ENCODE results near the gene TRPV6.

TRPV6 gene

DNA sequence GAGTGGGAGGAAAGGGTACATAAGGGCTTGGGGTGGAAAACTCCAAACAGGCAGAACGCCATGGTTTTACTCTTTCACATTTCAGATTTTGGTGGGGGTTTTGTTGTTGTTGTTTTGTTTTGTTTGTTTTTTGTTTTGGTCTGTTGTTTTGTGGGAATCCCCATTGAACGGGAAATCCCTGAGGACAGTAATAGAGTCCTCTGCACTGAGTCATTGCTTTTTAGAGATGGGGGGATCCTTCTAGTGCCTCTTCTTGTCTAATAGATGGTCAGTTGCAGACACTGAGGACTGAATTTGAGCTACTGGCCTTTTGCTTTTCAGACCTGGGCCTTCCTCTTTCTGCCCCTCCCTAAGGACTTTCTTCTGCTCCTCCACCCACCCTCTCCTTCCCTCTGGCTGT is 28.0 kb upstream of the TRPV6 start:
- Histone ChIP-seq H3K4me2 (ENCODE audit: low read length, poor library complexity, severe bottlenecking) (no peak overlapping the region), H2AK5ac (ENCODE audit: low read length, severe bottlenecking) (no peak overlapping the region), H3K9me3 (ENCODE audit: control insufficient read depth, low read length) (no peaks in the 10 kb centered on the region), H2AFZ (ENCODE audit: low read depth, low read length) (no peak overlapping the region), H3K18ac (ENCODE audit: low read depth in 1 of 2, low read length in 2 of 2) (no peak overlapping the region), H3K4ac (ENCODE audit: low read depth in 1 of 2, low read length in 2 of 2) (no peak overlapping the region), H2BK120ac (ENCODE audit: low read depth, low read length) (no peak overlapping the region), H3K79me1 (replicated peaks; ENCODE audit: low read length, poor library complexity, severe bottlenecking) (no peaks in the 10 kb centered on the region), H3K36me3 (ENCODE audit: control insufficient read depth in 1 of 2, insufficient read depth in 2 of 2, low read depth in 1 of 2, low read length in 2 of 2) (no peaks in the 10 kb centered on the region), H3K14ac (ENCODE audit: low read length in 2 of 2) (no peak overlapping the region), H2BK5ac (ENCODE audit: low read depth, low read length, poor library complexity, severe bottlenecking) (no peak overlapping the region), H3K4me1 (ENCODE audit: control insufficient read depth, insufficient read depth, low read depth, low read length) (no peaks in the 10 kb centered on the region), H3K27me3 (ENCODE audit: control insufficient read depth in 1 of 2, insufficient read depth in 1 of 2, low read length in 2 of 2) (peaks cover 0 to 18% of the 10 kb centered on the region in 2 experiments), H2BK15ac (ENCODE audit: low read depth, poor library complexity, severe bottlenecking) (no peak overlapping the region), H4K91ac (ENCODE audit: low read length) (no peak overlapping the region), H4K8ac (ENCODE audit: low read length) (no peak overlapping the region), H3K23ac (ENCODE audit: low read length in 2 of 2) (no peak overlapping the region), H2BK12ac (ENCODE audit: low read length in 2 of 2) (no peak overlapping the region), H3K9ac (ENCODE audit: low read length) (no peak overlapping the region), H3K27ac (ENCODE audit: low read length, poor library complexity, severe bottlenecking) (no peak overlapping the region), H3K4me3 (ENCODE audit: insufficient read depth in 1 of 2, low read depth in 1 of 2, low read length in 2 of 2) (no peak overlapping the region)
- no peak for DNase-seq
- WGBS: 57% methylated on average over 2 of the region's 2 CpGs

DNA sequence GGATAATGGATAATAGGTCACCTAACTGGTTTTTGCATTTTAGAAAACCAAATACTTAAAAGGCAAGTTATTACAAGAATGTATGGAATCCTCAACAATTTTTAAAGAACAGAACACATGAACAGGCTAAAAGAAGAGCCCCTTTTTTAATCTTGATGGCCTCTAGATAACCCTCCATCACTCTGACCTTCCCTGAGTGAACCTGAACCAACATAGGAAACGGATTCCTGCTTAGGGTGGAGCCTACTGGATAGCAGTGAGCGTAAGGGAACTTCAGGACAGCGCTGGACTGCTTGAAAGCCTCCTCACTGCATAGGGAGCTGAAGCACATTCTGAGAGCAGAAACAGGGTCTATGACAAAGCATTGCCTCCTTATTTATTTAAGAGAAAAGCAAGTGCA is 27.5 kb upstream of the TRPV6 start:
- Histone ChIP-seq H3K18ac (ENCODE audit: low read depth in 1 of 2, low read length in 2 of 2) (no peak overlapping the region), H2AFZ (ENCODE audit: low read depth, low read length) (no peak overlapping the region), H2BK120ac (ENCODE audit: low read depth, low read length) (no peak overlapping the region), H2BK15ac (ENCODE audit: low read depth, poor library complexity, severe bottlenecking) (no peak overlapping the region), H3K9ac (ENCODE audit: low read length) (no peak overlapping the region), H3K9me3 (ENCODE audit: control insufficient read depth, low read length) (no peaks in the 10 kb centered on the region), H3K4ac (ENCODE audit: low read depth in 1 of 2, low read length in 2 of 2) (no peak overlapping the region), H2BK5ac (ENCODE audit: low read depth, low read length, poor library complexity, severe bottlenecking) (no peak overlapping the region), H4K91ac (ENCODE audit: low read length) (no peak overlapping the region), H3K27ac (ENCODE audit: low read length, poor library complexity, severe bottlenecking) (no peak overlapping the region), H4K8ac (ENCODE audit: low read length) (no peak overlapping the region), H3K27me3 (ENCODE audit: control insufficient read depth in 1 of 2, insufficient read depth in 1 of 2, low read length in 2 of 2) (peaks cover 0 to 12% of the 10 kb centered on the region in 2 experiments), H3K79me1 (replicated peaks; ENCODE audit: low read length, poor library complexity, severe bottlenecking) (no peaks in the 10 kb centered on the region), H3K4me1 (ENCODE audit: control insufficient read depth, insufficient read depth, low read depth, low read length) (no peaks in the 10 kb centered on the region), H3K14ac (ENCODE audit: low read length in 2 of 2) (no peak overlapping the region), H3K4me3 (ENCODE audit: insufficient read depth in 1 of 2, low read depth in 1 of 2, low read length in 2 of 2) (no peak overlapping the region), H3K4me2 (ENCODE audit: low read length, poor library complexity, severe bottlenecking) (no peak overlapping the region), H3K23ac (ENCODE audit: low read length in 2 of 2) (no peak overlapping the region), H3K36me3 (ENCODE audit: control insufficient read depth in 1 of 2, insufficient read depth in 2 of 2, low read depth in 1 of 2, low read length in 2 of 2) (no peaks in the 10 kb centered on the region), H2AK5ac (ENCODE audit: low read length, severe bottlenecking) (no peak overlapping the region), H2BK12ac (ENCODE audit: low read length in 2 of 2) (no peak overlapping the region)
- DNase-seq: no peak
- WGBS: 37% methylated on average over 3 of the region's 3 CpGs

- 88% methylated on average over 2 of the region's 2 CpGs for WGBS
- H3K18ac ChIP-seq (ENCODE audit: low read depth in 1 of 2, low read length in 2 of 2): no peak overlapping the region
- no peak overlapping the region for H2BK12ac ChIP-seq (ENCODE audit: low read length in 2 of 2)
- no peak overlapping the region for H2BK120ac ChIP-seq (ENCODE audit: low read depth, low read length)
- no peak for DNase-seq
- H3K79me1 ChIP-seq (replicated peaks; ENCODE audit: low read length, poor library complexity, severe bottlenecking): no peaks in the 10 kb centered on the region
- H3K4me2 ChIP-seq (ENCODE audit: low read length, poor library complexity, severe bottlenecking): no peak overlapping the region
- H2BK5ac ChIP-seq (ENCODE audit: low read depth, low read length, poor library complexity, severe bottlenecking): no peak overlapping the region
- peaks cover 0 to 11% of the 10 kb centered on the region in 2 experiments for H3K27me3 ChIP-seq (ENCODE audit: control insufficient read depth in 1 of 2, insufficient read depth in 1 of 2, low read length in 2 of 2)
- H2AK5ac ChIP-seq (ENCODE audit: low read length, severe bottlenecking): no peak overlapping the region
- H3K14ac ChIP-seq (ENCODE audit: low read length in 2 of 2): no peak overlapping the region
- H3K4me1 ChIP-seq (ENCODE audit: control insufficient read depth, insufficient read depth, low read depth, low read length): no peaks in the 10 kb centered on the region
- no peak overlapping the region for H3K4me3 ChIP-seq (ENCODE audit: insufficient read depth in 1 of 2, low read depth in 1 of 2, low read length in 2 of 2)
- H3K23ac ChIP-seq (ENCODE audit: low read length in 2 of 2): no peak overlapping the region
- H2BK15ac ChIP-seq (ENCODE audit: low read depth, poor library complexity, severe bottlenecking): no peak overlapping the region
- H3K36me3 ChIP-seq (ENCODE audit: control insufficient read depth in 1 of 2, insufficient read depth in 2 of 2, low read depth in 1 of 2, low read length in 2 of 2): no peaks in the 10 kb centered on the region
- H3K27ac ChIP-seq (ENCODE audit: low read length, poor library complexity, severe bottlenecking): no peak overlapping the region
- H3K9ac ChIP-seq (ENCODE audit: low read length): no peak overlapping the region
- H4K91ac ChIP-seq (ENCODE audit: low read length): no peak overlapping the region
- H3K4ac ChIP-seq (ENCODE audit: low read depth in 1 of 2, low read length in 2 of 2): no peak overlapping the region
- no peak overlapping the region for H4K8ac ChIP-seq (ENCODE audit: low read length)
- H2AFZ ChIP-seq (ENCODE audit: low read depth, low read length): no peak overlapping the region
- peaks cover 5% of the 10 kb centered on the region for H3K9me3 ChIP-seq (ENCODE audit: control insufficient read depth, low read length)
These were observed 24.9 kb upstream of the TRPV6 start for GRCh38 chr7:142910481-142910880.

DNA sequence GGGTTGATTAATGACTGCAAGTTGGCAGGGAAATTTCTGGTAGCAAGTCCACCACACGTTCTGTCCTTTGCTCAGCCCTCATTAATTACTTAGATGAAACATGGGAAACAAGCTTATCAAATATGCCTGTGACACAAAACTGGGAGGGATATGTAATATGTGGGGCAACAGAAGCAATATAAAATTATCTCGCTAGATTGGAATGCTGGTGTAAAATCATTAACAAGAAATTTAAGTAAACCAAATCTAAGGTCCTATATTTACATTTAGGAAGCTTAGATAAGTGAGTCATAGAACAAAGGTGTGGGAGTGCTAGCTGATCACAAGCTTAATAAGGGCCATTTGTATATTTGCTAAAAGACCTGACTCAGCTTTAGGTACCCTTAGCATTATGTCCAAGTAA is 24.5 kb upstream of the TRPV6 start:
- Histone ChIP-seq H3K79me1 (replicated peaks; ENCODE audit: low read length, poor library complexity, severe bottlenecking) (no peaks in the 10 kb centered on the region), H3K18ac (ENCODE audit: low read depth in 1 of 2, low read length in 2 of 2) (no peak overlapping the region), H2AFZ (ENCODE audit: low read depth, low read length) (no peak overlapping the region), H3K27me3 (ENCODE audit: control insufficient read depth in 1 of 2, insufficient read depth in 1 of 2, low read length in 2 of 2) (peaks cover 0 to 11% of the 10 kb centered on the region in 2 experiments), H2AK5ac (ENCODE audit: low read length, severe bottlenecking) (no peak overlapping the region), H3K14ac (ENCODE audit: low read length in 2 of 2) (no peak overlapping the region), H2BK120ac (ENCODE audit: low read depth, low read length) (no peak overlapping the region), H3K9ac (ENCODE audit: low read length) (no peak overlapping the region), H3K9me3 (ENCODE audit: control insufficient read depth, low read length) (peaks cover 9% of the 10 kb centered on the region), H2BK12ac (ENCODE audit: low read length in 2 of 2) (no peak overlapping the region), H3K27ac (ENCODE audit: low read length, poor library complexity, severe bottlenecking) (no peak overlapping the region), H3K4ac (ENCODE audit: low read depth in 1 of 2, low read length in 2 of 2) (no peak overlapping the region), H2BK5ac (ENCODE audit: low read depth, low read length, poor library complexity, severe bottlenecking) (no peak overlapping the region), H3K36me3 (ENCODE audit: control insufficient read depth in 1 of 2, insufficient read depth in 2 of 2, low read depth in 1 of 2, low read length in 2 of 2) (no peaks in the 10 kb centered on the region), H2BK15ac (ENCODE audit: low read depth, poor library complexity, severe bottlenecking) (no peak overlapping the region), H3K23ac (ENCODE audit: low read length in 2 of 2) (no peak overlapping the region), H4K91ac (ENCODE audit: low read length) (no peak overlapping the region), H4K8ac (ENCODE audit: low read length) (no peak overlapping the region), H3K4me2 (ENCODE audit: low read length, poor library complexity, severe bottlenecking) (no peak overlapping the region), H3K4me3 (ENCODE audit: insufficient read depth in 1 of 2, low read depth in 1 of 2, low read length in 2 of 2) (no peak overlapping the region), H3K4me1 (ENCODE audit: control insufficient read depth, insufficient read depth, low read depth, low read length) (no peaks in the 10 kb centered on the region)
- DNase-seq: no peak
- no CpG with 5 or more reads among the region's 2 CpGs for WGBS
